Pons (tissue), 1 donor: ENCODE measurements around the gene SBNO2.
"Not testable (repeated sequence)": the region's sequence is repeated elsewhere in the genome, so short reads cannot be mapped to it uniquely, and the experiment has no call there.

Source experiments
- DNase-seq: peaks from one replicate; pipeline ENCODE4 v3.0.0-alpha.2; 2016; ENCODE audit warnings: low spot score

The SBNO2 gene

GRCh38 chr19:1206150-1206863 is 32.2 kb upstream of the SBNO2 start:
- DNase-seq: no peak

- peak; percentile 95 for DNase-seq
Measured at GRCh38 chr19:1205114-1206099, 31.3 kb upstream of the SBNO2 start, which contains the start of gene STK11. STK11 (plus strand) TSS chr19:1205778; CDS start chr19:1206914, 1,136 bp downstream.

- not testable (repeated sequence) for DNase-seq
Measured at GRCh38 chr19:1200614-1201013, 26.5 kb upstream of the SBNO2 start.

- DNase-seq: no peak
Measured at GRCh38 chr19:1199531-1199930, 25.5 kb upstream of the SBNO2 start.

GRCh38 chr19:1189419-1189818 is 15.4 kb upstream of the SBNO2 start:
- DNase-seq: no peak

GRCh38 chr19:1183543-1184172 is 9.6 kb upstream of the SBNO2 start:
- no peak for DNase-seq

- DNase-seq: no peak
Measured at GRCh38 chr19:1182727-1183126, 8.7 kb upstream of the SBNO2 start.

- DNase-seq: no peak
Measured at GRCh38 chr19:1182068-1182467, 8.0 kb upstream of the SBNO2 start.

GRCh38 chr19:1181606-1182005 is 7.5 kb upstream of the SBNO2 start:
- DNase-seq: no peak

- DNase-seq: no peak
Measured at GRCh38 chr19:1177322-1178114, 3.5 kb upstream of the SBNO2 start.

GRCh38 chr19:1173159-1173844 is 766 bp downstream of the SBNO2 start:
- no peak for DNase-seq

- DNase-seq: peak; percentile 32
Measured at GRCh38 chr19:1172353-1173158, 1.5 kb downstream of the SBNO2 start.

GRCh38 chr19:1171755-1172352 is 2.2 kb downstream of the SBNO2 start:
- no peak for DNase-seq

- DNase-seq: peak; percentile 42
Measured at GRCh38 chr19:1170938-1171754, 2.9 kb downstream of the SBNO2 start.

GRCh38 chr19:1169921-1170885 is 3.9 kb downstream of the SBNO2 start:
- DNase-seq: no peak

- DNase-seq: no peak
Measured at GRCh38 chr19:1169411-1169791, 4.7 kb downstream of the SBNO2 start.

GRCh38 chr19:1168572-1169410 is 5.3 kb downstream of the SBNO2 start:
- DNase-seq: no peak
